GM10266 (cell line): Measurements from ENCODE around the gene LRRC8C.

Experiments
- DNase-seq: peaks from one replicate; pipeline ENCODE4 v3.0.0; 2012; ENCODE audit errors: extremely low spot score
- CTCF ChIP-seq: IDR thresholded peaks from 2 replicates; pipeline ENCODE4 v1.5.1; 2012; ENCODE audit warnings: mild to moderate bottlenecking, low read depth; ENCODE audit not compliant: control insufficient read depth, insufficient read depth; ENCODE audit errors: missing control alignments

Gene LRRC8C

DNA sequence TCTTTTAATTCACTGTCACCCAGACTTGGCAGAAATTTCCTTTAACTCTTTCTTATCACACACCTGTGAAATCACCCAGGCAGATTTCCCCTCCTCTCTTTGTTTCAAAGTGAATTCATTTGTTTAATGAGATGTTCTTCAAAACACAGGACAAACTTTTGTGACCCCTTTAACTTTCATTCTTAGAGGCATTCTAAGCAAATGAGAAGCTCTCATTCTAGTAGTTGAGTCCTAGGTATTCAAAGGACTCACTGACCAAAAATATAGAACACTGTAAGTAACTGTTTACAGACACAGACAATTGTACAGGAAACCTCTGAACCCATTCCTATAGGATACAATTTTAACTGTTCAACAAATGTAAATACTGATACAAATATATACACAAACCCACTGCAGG lies 16.9 kb downstream of the LRRC8C start:
- no peak for TF ChIP-seq CTCF

GRCh38 chr1:89652373-89652772 lies 19.5 kb downstream of the LRRC8C start:
- TF ChIP-seq CTCF, result no peak
- DNase-seq, result no peak

More for the DNA sequence above, 16.9 kb downstream of the LRRC8C start:
- DNase-seq, result no peak

- DNase-seq, result peak; percentile 13
- no peak for TF ChIP-seq CTCF
These were observed 25.0 kb downstream of the LRRC8C start for GRCh38 chr1:89657886-89658285.

DNA sequence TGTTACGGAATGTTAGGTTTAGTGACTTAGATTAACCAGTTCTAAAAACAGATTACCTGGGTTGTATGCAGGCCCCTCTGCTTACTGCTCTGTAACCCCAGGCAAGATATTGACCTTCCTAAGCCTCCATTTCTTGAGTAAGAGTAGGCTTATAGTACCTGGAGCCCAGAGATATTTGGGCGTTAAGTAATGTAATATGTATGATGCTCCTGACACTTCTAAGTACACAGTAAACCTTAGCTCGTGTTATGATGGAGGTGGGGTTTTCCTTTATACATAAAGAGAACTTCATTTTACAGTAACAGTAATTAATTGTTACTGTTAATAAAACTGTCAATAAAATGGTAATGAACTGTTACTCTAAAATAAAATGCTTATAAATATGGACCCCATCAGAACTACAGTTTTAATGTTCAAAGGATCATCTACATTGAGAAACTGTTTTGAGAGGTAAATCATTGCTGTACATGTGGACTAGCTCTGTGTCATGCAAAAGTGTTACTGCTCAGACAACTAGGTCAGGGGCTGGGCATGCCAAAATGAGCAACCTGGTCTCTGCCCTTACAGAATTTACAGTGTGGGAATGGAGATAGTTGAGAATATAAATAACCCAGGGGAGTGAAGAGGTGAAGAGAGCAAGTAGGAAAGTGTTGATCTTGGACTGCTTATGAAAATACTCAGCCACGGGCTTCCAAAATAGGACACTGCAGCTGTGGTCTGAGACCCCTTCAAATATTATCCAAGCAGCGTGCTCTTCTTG lies 26.6 kb downstream of the LRRC8C start:
- DNase-seq, result no peak

DNA sequence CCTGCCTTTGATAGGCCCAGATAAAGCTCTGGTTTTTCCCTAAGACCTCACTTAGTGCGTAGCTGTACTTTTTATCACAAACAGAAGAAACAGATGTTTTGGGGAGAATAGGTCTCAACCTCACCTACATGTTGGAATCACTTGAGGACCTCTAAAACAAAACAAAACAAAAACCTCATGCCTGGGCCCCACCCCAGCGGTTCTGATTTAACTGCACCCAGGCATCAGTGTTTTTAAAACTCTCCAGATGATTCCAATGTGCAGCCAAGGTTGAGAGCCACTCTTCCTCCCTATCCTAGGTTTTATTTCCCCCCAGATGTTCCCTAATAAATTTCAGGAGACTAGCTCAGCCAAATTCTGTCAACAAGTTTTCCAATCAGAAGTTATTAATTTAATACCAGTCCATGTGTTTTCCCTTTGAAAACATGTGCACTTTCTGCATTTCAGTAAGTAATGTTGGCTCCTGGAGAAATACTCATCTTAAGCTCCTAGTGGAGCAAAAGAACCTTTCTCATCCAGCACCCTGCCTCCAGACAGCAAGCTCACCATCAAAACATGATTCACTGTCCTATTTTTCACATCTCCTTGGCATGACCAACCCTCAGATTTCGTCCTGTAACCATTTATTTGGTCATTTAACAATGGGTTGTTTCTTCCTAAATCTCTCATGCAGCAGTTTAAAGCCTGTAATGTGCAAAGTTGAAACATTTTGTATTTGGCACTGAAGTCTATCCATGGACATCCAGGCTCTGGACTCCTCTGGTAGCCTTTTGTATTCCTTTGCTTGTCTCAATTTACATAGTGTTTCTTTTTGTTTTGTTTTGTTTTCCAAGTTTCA lies 27.5 kb downstream of the LRRC8C start:
- no peak for TF ChIP-seq CTCF
- DNase-seq, result no peak

More for the DNA sequence above, 26.6 kb downstream of the LRRC8C start:
- TF ChIP-seq CTCF, result no peak

- DNase-seq, result no peak
- TF ChIP-seq CTCF, result no peak
These were observed 33.0 kb downstream of the LRRC8C start for GRCh38 chr1:89665941-89666340.

DNA sequence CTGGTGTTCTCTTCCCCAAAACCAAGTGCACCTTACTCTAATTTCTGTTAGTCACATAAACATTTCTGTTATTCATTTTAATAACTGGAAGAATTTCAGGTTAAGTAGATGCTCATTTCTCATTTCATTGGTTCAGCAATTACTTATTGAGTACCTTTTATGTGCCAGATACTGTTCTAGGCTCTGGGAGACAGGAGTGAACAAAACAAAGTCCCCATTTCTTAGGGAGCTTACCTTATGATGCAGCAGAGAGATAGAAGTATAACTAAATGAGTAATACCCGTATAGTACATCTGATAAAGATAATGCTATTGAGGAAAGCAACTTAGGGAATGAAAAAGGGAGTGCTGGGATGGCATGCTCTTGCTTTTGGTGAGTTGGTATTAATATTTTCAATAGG lies 33.7 kb downstream of the LRRC8C start:
- TF ChIP-seq CTCF, result no peak

More for the DNA sequence above, 33.7 kb downstream of the LRRC8C start:
- no peak for DNase-seq
